SK-N-SH (cell line): ENCODE data around the gene OTOG. TPM values are rescaled to one million over a fixed set of nuclear protein-coding genes. Genes with fewer than 3 reads are reported as not detected.

Experiments used
- CTCF ChIA-PET: fragments of 300-600, 350-600 bp; formaldehyde crosslinking; extraction: SDS; loops from one replicate; lab custom pipeline; 2021; lab: Yijun Ruan, JAX
- POLR2A ChIA-PET: fragments of 350-600 bp; sonication (Branson Sonifier 250); formaldehyde crosslinking; extraction: SDS; loops from one replicate; lab custom pipeline; 2020; ENCODE audit warnings: antibody characterized with exemption, inconsistent platforms; lab: Yijun Ruan, JAX
- DNase-seq: peaks from one replicate; pipeline ENCODE4 v3.0.0; 2012
- H2AFZ ChIP-seq: fragments of 200-600 bp; sonication (generic); 2 replicates; pipeline ENCODE4 v1.8.1; 2016; ENCODE audit warnings: antibody characterized with exemption, mild to moderate bottlenecking, low read depth
- H3F3A ChIP-seq: fragments of 200-600 bp; sonication (generic); replicated peaks from 2 replicates; pipeline ENCODE3; 2016; ENCODE audit warnings: antibody characterized with exemption, mild to moderate bottlenecking; ENCODE audit not compliant: insufficient read depth
- H3K27ac ChIP-seq, 2 experiments: fragments of 200-500 bp in 1 of 2; fragments of 200-600 bp in 1 of 2; sonication (Bioruptor generic) in 1 of 2; sonication (generic), shearing (Covaris generic) in 1 of 2; 2 replicates each; pipeline versions ENCODE4 v1.5.1 to v1.6.1; 2014 to 2016; ENCODE audit warnings: low read depth in 2 of 2, inconsistent platforms in 1 of 2, low read length in 1 of 2, mild to moderate bottlenecking in 1 of 2, mixed read lengths in 1 of 2
- H3K27me3 ChIP-seq: fragments of 200-600 bp; sonication (generic), shearing (Covaris generic); 2 replicates; pipeline ENCODE4 v1.6.1; 2016; ENCODE audit warnings: mixed run types; ENCODE audit not compliant: insufficient read depth
- H3K36me3 ChIP-seq, 2 experiments: fragments of 200-500 bp in 1 of 2; fragments of 200-600 bp in 1 of 2; sonication (Bioruptor generic) in 1 of 2; sonication (generic) in 1 of 2; replicated peaks in 1 of 2; 2 replicates each; pipeline versions ENCODE3 to v1.5.1; 2014 to 2016; ENCODE audit warnings: low read length in 1 of 2, mild to moderate bottlenecking in 1 of 2; ENCODE audit not compliant: insufficient read depth in 2 of 2, control insufficient read depth in 1 of 2
- H3K4me1 ChIP-seq, 2 experiments: fragments of 200-500 bp in 1 of 2; fragments of 200-600 bp in 1 of 2; sonication (Bioruptor generic) in 1 of 2; sonication (generic), shearing (Covaris generic) in 1 of 2; 2 replicates each; pipeline versions ENCODE4 v1.5.1 to v1.6.1; 2014 to 2016; ENCODE audit warnings: low read depth in 1 of 2, low read length in 1 of 2, mixed run types in 1 of 2; ENCODE audit not compliant: insufficient read depth in 2 of 2, control insufficient read depth in 1 of 2
- H3K4me2 ChIP-seq: fragments of 200-600 bp; sonication (generic), shearing (Covaris generic); 2 replicates; pipeline ENCODE4 v1.6.1; 2017; ENCODE audit warnings: mixed run types
- H3K4me3 ChIP-seq, 2 experiments: fragments of 200-500 bp in 1 of 2; fragments of 200-600 bp in 1 of 2; sonication (Bioruptor generic) in 1 of 2; sonication (generic), shearing (Covaris generic) in 1 of 2; 2 replicates each; pipeline versions ENCODE4 v1.5.1 to v1.8.1; 2014 to 2016; ENCODE audit warnings: low read depth in 2 of 2, inconsistent platforms in 1 of 2, low read length in 1 of 2, mild to moderate bottlenecking in 1 of 2, mixed read lengths in 1 of 2, moderate library complexity in 1 of 2
- H3K79me2 ChIP-seq: fragments of 200-600 bp; sonication (generic); 2 replicates; pipeline ENCODE4 v1.8.1; 2017; ENCODE audit warnings: mild to moderate bottlenecking; ENCODE audit not compliant: insufficient read depth
- H3K9ac ChIP-seq: fragments of 200-600 bp; sonication (generic); 2 replicates; pipeline ENCODE4 v1.6.1; 2017; ENCODE audit warnings: mixed run types
- H3K9me2 ChIP-seq: fragments of 200-600 bp; sonication (generic); 2 replicates; pipeline ENCODE4 v1.6.1; 2017; ENCODE audit warnings: mixed run types
- H3K9me3 ChIP-seq: fragments of 200-600 bp; sonication (generic); 2 replicates; pipeline ENCODE4 v1.6.1; 2017; ENCODE audit warnings: mixed run types, mild to moderate bottlenecking, moderate library complexity
- H4K20me1 ChIP-seq: fragments of 200-600 bp; sonication (generic); 2 replicates; pipeline ENCODE4 v1.6.1; 2017; ENCODE audit warnings: mild to moderate bottlenecking, mixed run types; ENCODE audit not compliant: insufficient read depth
- CHD2 ChIP-seq: fragments of 150-350 bp; IDR thresholded peaks from 2 replicates; pipeline ENCODE4 v1.6.1; 2018; ENCODE audit warnings: low read length; ENCODE audit not compliant: partially characterized antibody
- ELF1 ChIP-seq: IDR thresholded peaks from 2 replicates; pipeline ENCODE4 v1.4.0; 2012
- FOSL2 ChIP-seq: IDR thresholded peaks from 2 replicates; pipeline ENCODE4 v1.4.0; 2012; ENCODE audit warnings: low read depth, mild to moderate bottlenecking, moderate library complexity, borderline replicate concordance
- FOXJ3 ChIP-seq: sonication (generic); formaldehyde crosslinking; IDR thresholded peaks from 2 replicates; pipeline ENCODE4 v1.5.1; 2020; ENCODE audit warnings: mild to moderate bottlenecking, missing genetic modification reagents
- FOXM1 ChIP-seq: IDR thresholded peaks from 2 replicates; pipeline ENCODE4 v1.4.0; 2012; ENCODE audit warnings: low read depth, mild to moderate bottlenecking
- GABPA ChIP-seq: IDR thresholded peaks from 2 replicates; pipeline ENCODE4 v1.4.0; 2012; ENCODE audit warnings: low read depth, mild to moderate bottlenecking
- GATA2 ChIP-seq: sonication (generic); formaldehyde crosslinking; IDR thresholded peaks from 2 replicates; pipeline ENCODE4 v1.5.0; 2020; ENCODE audit warnings: mild to moderate bottlenecking, missing genetic modification reagents
- MEF2A ChIP-seq: IDR thresholded peaks from 2 replicates; pipeline ENCODE4 v1.4.0; 2012; ENCODE audit warnings: low read depth, borderline replicate concordance
- NRF1 ChIP-seq: IDR thresholded peaks from 2 replicates; pipeline ENCODE4 v1.6.1; 2012; ENCODE audit warnings: low read depth, mild to moderate bottlenecking, low read length
- POLR2AphosphoS5 ChIP-seq: IDR thresholded peaks from 2 replicates; pipeline ENCODE4 v1.6.1; 2012; ENCODE audit warnings: low read depth, low read length
- RAD21 ChIP-seq: IDR thresholded peaks from 2 replicates; pipeline ENCODE4 v1.6.1; 2012; ENCODE audit warnings: mild to moderate bottlenecking, low read length
- RFX5 ChIP-seq: IDR thresholded peaks from 2 replicates; pipeline ENCODE4 v1.6.1; 2012; ENCODE audit warnings: mild to moderate bottlenecking, improper control_type of control experiment, low read length
- RXRA ChIP-seq: IDR thresholded peaks from 2 replicates; pipeline ENCODE4 v1.4.0; 2012; ENCODE audit warnings: low read depth, mild to moderate bottlenecking, borderline replicate concordance
- SIN3A ChIP-seq: IDR thresholded peaks from 2 replicates; pipeline ENCODE4 v1.6.1; 2012; ENCODE audit warnings: low read depth, mild to moderate bottlenecking, low read length, moderate library complexity, borderline replicate concordance
- TAF1 ChIP-seq: IDR thresholded peaks from 2 replicates; pipeline ENCODE4 v1.6.1; 2012; ENCODE audit warnings: low read depth, mild to moderate bottlenecking, low read length, moderate library complexity, borderline replicate concordance
- TCF12 ChIP-seq: IDR thresholded peaks from 2 replicates; pipeline ENCODE4 v1.4.0; 2012
- TEAD4 ChIP-seq: IDR thresholded peaks from 2 replicates; pipeline ENCODE4 v1.4.0; 2012; ENCODE audit warnings: mild to moderate bottlenecking, borderline replicate concordance; ENCODE audit not compliant: insufficient read depth
- WGBS: methylation state at CpG from one replicate; pipeline ENCODE4 v1.1.6; 2017; ENCODE audit warnings: low lambda C conversion rate; 5-methylcytosine and 5-hydroxymethylcytosine counted together
- polyA plus RNA-seq, 3 experiments: library from polyadenylated mRNA; depleted of rRNA; stranded (reverse); fragments of >200 nt; gene quantifications; 2 replicates each; pipeline ENCODE4 v1.2.3, GENCODE V29; 2012
- TF ChIP-seq, protein P1 (sequence below): fragments of 150-350 bp; IDR thresholded peaks from 2 replicates; pipeline ENCODE4 v1.6.1; 2016; ENCODE audit warnings: mild to moderate bottlenecking, low read depth, low read length
- TF ChIP-seq, protein P2 (sequence below): IDR thresholded peaks from 2 replicates; pipeline ENCODE4 v1.4.0; 2012; ENCODE audit warnings: low read depth
- TF ChIP-seq, protein P3 (sequence below): IDR thresholded peaks from 2 replicates; pipeline ENCODE4; 2012
- TF ChIP-seq, protein P4 (sequence below): IDR thresholded peaks from 2 replicates; pipeline ENCODE4 v1.4.0; 2012; ENCODE audit warnings: low read depth, borderline replicate concordance

The OTOG gene
- polyA plus RNA-seq, 1 of the 3 experiments (the other 2 are of a cell fraction), result not detected

DNA sequence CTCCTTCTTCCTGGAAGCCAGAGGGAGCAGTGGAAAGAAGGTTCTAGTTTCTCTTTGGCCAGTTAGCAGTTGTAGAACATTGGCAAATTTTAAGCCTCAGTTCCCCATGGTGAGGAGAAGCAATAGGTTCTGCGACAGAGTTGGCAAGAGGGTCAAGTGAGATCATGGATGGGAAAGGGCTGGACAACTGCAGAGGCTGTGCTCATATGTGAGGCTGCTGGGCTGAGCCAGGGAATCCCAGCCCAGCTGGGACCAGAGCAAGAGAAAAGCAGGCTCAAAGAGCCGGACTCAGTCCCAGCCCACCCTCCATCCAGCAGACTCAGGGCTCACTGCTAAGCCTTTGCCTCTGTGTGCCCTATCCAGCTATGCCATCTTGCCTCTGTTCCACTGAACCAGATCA, 105.5 kb downstream of the OTOG start:
- no peaks in the 10 kb centered on the region for H3K79me2 ChIP-seq
- DNase-seq, result no peak
- no peak overlapping the region for H3K4me2 ChIP-seq
- TF ChIP-seq TCF12 (no peak), SIN3A (no peak), CHD2 (no peak), TAF1 (no peak), GATA2 (CRISPR knock-in tag) (no peak), GABPA (no peak), RFX5 (no peak), TEAD4 (no peak), MEF2A (no peak), RXRA (no peak), NRF1 (no peak), FOXM1 (no peak), POLR2AphosphoS5 (no peak), FOXJ3 (no peak), ELF1 (no peak), FOSL2 (no peak)
- TF ChIP-seq, protein P1, sequence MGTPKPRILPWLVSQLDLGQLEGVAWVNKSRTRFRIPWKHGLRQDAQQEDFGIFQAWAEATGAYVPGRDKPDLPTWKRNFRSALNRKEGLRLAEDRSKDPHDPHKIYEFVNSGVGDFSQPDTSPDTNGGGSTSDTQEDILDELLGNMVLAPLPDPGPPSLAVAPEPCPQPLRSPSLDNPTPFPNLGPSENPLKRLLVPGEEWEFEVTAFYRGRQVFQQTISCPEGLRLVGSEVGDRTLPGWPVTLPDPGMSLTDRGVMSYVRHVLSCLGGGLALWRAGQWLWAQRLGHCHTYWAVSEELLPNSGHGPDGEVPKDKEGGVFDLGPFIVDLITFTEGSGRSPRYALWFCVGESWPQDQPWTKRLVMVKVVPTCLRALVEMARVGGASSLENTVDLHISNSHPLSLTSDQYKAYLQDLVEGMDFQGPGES, result no peak
- TF ChIP-seq, protein P2, sequence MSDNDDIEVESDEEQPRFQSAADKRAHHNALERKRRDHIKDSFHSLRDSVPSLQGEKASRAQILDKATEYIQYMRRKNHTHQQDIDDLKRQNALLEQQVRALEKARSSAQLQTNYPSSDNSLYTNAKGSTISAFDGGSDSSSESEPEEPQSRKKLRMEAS, result no peak
- TF ChIP-seq, protein P3, sequence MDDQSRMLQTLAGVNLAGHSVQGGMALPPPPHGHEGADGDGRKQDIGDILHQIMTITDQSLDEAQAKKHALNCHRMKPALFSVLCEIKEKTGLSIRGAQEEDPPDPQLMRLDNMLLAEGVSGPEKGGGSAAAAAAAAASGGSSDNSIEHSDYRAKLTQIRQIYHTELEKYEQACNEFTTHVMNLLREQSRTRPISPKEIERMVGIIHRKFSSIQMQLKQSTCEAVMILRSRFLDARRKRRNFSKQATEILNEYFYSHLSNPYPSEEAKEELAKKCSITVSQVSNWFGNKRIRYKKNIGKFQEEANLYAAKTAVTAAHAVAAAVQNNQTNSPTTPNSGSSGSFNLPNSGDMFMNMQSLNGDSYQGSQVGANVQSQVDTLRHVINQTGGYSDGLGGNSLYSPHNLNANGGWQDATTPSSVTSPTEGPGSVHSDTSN, result no peak
- H3F3A ChIP-seq, result no peaks in the 10 kb centered on the region
- H3K36me3 ChIP-seq, result no peaks in the 10 kb centered on the region
- no peaks in the 10 kb centered on the region for H3K27me3 ChIP-seq
- CTCF ChIA-PET, result interaction anchor here (0.8 to 2.9 kb wide), 3 partner anchors 17 to 78 kb away, joined by 3 to 11 read pairs (median 9); no protein-coding TSS in a partner anchor
- no peaks in the 10 kb centered on the region for H3K4me1 ChIP-seq
- no peak overlapping the region for H3K9ac ChIP-seq
- no peaks in the 10 kb centered on the region for H3K9me2 ChIP-seq
- POLR2A ChIA-PET, result no interaction called here
- no peaks in the 10 kb centered on the region for H4K20me1 ChIP-seq
- WGBS, result 37% methylated on average over 2 of the region's 2 CpGs
- H3K9me3 ChIP-seq, result no peaks in the 10 kb centered on the region
- no peak overlapping the region for H3K27ac ChIP-seq
- no peak overlapping the region for H3K4me3 ChIP-seq
- no peak overlapping the region for H2AFZ ChIP-seq

DNA sequence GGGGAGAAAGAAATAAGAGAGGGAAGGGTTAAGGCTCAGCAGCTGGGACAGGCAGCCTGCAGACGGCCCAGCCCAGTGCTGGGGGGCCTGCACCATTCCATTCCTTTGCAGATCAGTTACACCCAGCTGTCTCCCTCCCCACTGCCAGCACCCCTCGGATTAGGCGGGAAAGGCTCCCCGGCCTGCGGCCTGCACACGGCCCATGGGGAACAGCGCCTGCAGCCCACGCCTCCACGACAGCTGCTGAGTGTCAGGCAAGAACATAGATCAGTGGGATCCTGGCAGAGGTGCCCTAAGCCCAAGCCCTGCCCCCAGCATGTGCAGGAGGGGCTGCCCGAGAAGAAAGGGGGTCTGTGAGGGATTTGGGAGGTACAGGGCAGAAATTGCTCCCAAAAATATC, 106.6 kb downstream of the OTOG start:
- H3K27ac ChIP-seq, result no peak overlapping the region
- POLR2A ChIA-PET, result no interaction called here

More for the DNA sequence above, 106.6 kb downstream of the OTOG start:
- H3K4me1 ChIP-seq, result no peaks in the 10 kb centered on the region
- 49% methylated on average over 10 of the region's 10 CpGs for WGBS
- CTCF ChIA-PET, result interaction anchor here (1.2 kb wide), 1 partner anchor 78 kb away, joined by 5 read pairs; no protein-coding TSS in a partner anchor
- no peaks in the 10 kb centered on the region for H3K9me2 ChIP-seq
- no peaks in the 10 kb centered on the region for H3K36me3 ChIP-seq
- H3K27me3 ChIP-seq, result no peaks in the 10 kb centered on the region
- DNase-seq, result no peak
- no peak overlapping the region for H3K4me3 ChIP-seq
- no peaks in the 10 kb centered on the region for H4K20me1 ChIP-seq
- no peaks in the 10 kb centered on the region for H3F3A ChIP-seq
- H3K9me3 ChIP-seq, result no peaks in the 10 kb centered on the region
- no peak overlapping the region for H3K4me2 ChIP-seq
- H3K9ac ChIP-seq, result no peak overlapping the region
- no peaks in the 10 kb centered on the region for H3K79me2 ChIP-seq
- TF ChIP-seq FOSL2, result no peak
- TF ChIP-seq, protein P4, sequence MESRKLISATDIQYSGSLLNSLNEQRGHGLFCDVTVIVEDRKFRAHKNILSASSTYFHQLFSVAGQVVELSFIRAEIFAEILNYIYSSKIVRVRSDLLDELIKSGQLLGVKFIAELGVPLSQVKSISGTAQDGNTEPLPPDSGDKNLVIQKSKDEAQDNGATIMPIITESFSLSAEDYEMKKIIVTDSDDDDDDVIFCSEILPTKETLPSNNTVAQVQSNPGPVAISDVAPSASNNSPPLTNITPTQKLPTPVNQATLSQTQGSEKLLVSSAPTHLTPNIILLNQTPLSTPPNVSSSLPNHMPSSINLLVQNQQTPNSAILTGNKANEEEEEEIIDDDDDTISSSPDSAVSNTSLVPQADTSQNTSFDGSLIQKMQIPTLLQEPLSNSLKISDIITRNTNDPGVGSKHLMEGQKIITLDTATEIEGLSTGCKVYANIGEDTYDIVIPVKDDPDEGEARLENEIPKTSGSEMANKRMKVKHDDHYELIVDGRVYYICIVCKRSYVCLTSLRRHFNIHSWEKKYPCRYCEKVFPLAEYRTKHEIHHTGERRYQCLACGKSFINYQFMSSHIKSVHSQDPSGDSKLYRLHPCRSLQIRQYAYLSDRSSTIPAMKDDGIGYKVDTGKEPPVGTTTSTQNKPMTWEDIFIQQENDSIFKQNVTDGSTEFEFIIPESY, result no peak
- TF ChIP-seq RAD21, result no peak
- H2AFZ ChIP-seq, result no peak overlapping the region
